DOHH2 (cell line): Measurements from ENCODE around the gene GPR132.

ENCODE experiments used
- H3F3A ChIP-seq: fragments of 200-600 bp; sonication (generic), shearing (Covaris generic); 2 replicates; pipeline ENCODE4 v1.6.0; 2016; ENCODE audit warnings: antibody characterized with exemption, mild to moderate bottlenecking; ENCODE audit not compliant: control insufficient read depth, insufficient read depth
- H3K27ac ChIP-seq: fragments of 200-600 bp; sonication (generic); 2 replicates; pipeline ENCODE4 v1.5.1; 2014; ENCODE audit warnings: low read depth, mild to moderate bottlenecking, low read length, moderate library complexity
- H3K27me3 ChIP-seq: fragments of 200-600 bp; sonication (generic); 2 replicates; pipeline ENCODE4 v1.6.1; 2014; ENCODE audit warnings: mild to moderate bottlenecking, low read length, mixed read lengths; ENCODE audit not compliant: control insufficient read depth
- H3K36me3 ChIP-seq: fragments of 200-600 bp; sonication (generic); 2 replicates; pipeline ENCODE4 v1.6.1; 2014; ENCODE audit warnings: mild to moderate bottlenecking, low read length, moderate library complexity, mixed read lengths; ENCODE audit not compliant: control insufficient read depth
- H3K4me1 ChIP-seq: fragments of 200-600 bp; sonication (generic); 2 replicates; pipeline ENCODE4 v1.6.1; 2014; ENCODE audit warnings: mild to moderate bottlenecking, low read length, mixed read lengths; ENCODE audit not compliant: control insufficient read depth
- H3K4me2 ChIP-seq: fragments of 200-600 bp; sonication (generic); 2 replicates; pipeline ENCODE4 v1.6.0; 2014; ENCODE audit warnings: mild to moderate bottlenecking, low read length, moderate library complexity
- H3K4me3 ChIP-seq: fragments of 200-600 bp; sonication (generic); 2 replicates; pipeline ENCODE4 v1.5.1; 2014; ENCODE audit warnings: mild to moderate bottlenecking, low read length, mixed read lengths
- H3K79me2 ChIP-seq: fragments of 200-600 bp; sonication (generic); 2 replicates; pipeline ENCODE4 v1.6.1; 2014; ENCODE audit warnings: mild to moderate bottlenecking, low read length, mixed read lengths; ENCODE audit not compliant: control insufficient read depth
- H3K9me2 ChIP-seq: fragments of 200-600 bp; sonication (generic); replicated peaks from 2 replicates; pipeline ENCODE4 v1.6.1; 2014; ENCODE audit warnings: mild to moderate bottlenecking, low read length, mixed read lengths; ENCODE audit not compliant: control insufficient read depth
- H3K9me3 ChIP-seq: fragments of 200-600 bp; sonication (generic); 2 replicates; pipeline ENCODE4 v1.6.1; 2014; ENCODE audit warnings: antibody characterized with exemption, low read length, mixed read lengths; ENCODE audit not compliant: control insufficient read depth, insufficient read depth
- H4K20me1 ChIP-seq: fragments of 200-600 bp; sonication (generic); 2 replicates; pipeline ENCODE4 v1.6.0; 2014; ENCODE audit warnings: low read depth, mild to moderate bottlenecking, antibody characterized with exemption, low read length, moderate library complexity; ENCODE audit not compliant: control insufficient read depth, insufficient read depth
- EZH2phosphoT487 ChIP-seq: fragments of 200-600 bp; sonication (generic); IDR thresholded peaks from 2 replicates; pipeline ENCODE4 v1.6.1; 2017; ENCODE audit warnings: borderline replicate concordance, mild to moderate bottlenecking, antibody characterized with exemption, low read length, moderate library complexity, mixed read lengths
- TF ChIP-seq, protein P1 (sequence below): fragments of 200-600 bp; sonication (generic); IDR thresholded peaks from one replicate; pipeline ENCODE4 v1.5.1; 2014; ENCODE audit warnings: antibody characterized with exemption, mild to moderate bottlenecking, low read depth, low read length; ENCODE audit not compliant: poor library complexity, severe bottlenecking

GPR132 gene

DNA sequence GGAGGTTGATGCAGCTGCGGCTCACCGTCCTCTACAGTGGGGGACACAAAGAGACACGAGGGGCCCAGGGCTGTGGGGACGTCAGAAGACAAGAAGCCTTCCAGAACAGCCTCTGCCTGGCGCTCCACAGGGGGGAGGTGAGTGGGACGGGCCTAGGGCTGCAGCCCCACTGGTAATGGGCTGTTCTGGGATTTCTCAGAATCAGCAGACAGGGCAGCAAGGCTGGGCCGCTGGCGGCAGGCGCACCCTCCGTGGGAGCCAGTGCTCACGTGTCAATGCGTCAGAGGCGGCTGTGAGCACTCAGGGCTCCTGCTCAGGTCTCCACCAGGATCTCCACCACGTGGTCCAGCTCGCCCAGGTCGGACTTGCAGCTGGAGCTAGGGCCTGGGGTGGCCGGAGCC, 54.3 kb downstream of the GPR132 start:
- Histone ChIP-seq H3K79me2 (peaks cover 83% of the 10 kb centered on the region), H3K27me3 (no peaks in the 10 kb centered on the region), H3K27ac (no peak overlapping the region), H3F3A (no peaks in the 10 kb centered on the region), H3K4me2 (no peak overlapping the region), H4K20me1 (peaks cover 49% of the 10 kb centered on the region), H3K36me3 (peaks cover 94% of the 10 kb centered on the region), H3K4me1 (peaks cover 25% of the 10 kb centered on the region), H3K9me2 (no peaks in the 10 kb centered on the region), H3K4me3 (no peak overlapping the region), H3K9me3 (no peaks in the 10 kb centered on the region)
- TF ChIP-seq EZH2phosphoT487 = no peak
- TF ChIP-seq, protein P1, sequence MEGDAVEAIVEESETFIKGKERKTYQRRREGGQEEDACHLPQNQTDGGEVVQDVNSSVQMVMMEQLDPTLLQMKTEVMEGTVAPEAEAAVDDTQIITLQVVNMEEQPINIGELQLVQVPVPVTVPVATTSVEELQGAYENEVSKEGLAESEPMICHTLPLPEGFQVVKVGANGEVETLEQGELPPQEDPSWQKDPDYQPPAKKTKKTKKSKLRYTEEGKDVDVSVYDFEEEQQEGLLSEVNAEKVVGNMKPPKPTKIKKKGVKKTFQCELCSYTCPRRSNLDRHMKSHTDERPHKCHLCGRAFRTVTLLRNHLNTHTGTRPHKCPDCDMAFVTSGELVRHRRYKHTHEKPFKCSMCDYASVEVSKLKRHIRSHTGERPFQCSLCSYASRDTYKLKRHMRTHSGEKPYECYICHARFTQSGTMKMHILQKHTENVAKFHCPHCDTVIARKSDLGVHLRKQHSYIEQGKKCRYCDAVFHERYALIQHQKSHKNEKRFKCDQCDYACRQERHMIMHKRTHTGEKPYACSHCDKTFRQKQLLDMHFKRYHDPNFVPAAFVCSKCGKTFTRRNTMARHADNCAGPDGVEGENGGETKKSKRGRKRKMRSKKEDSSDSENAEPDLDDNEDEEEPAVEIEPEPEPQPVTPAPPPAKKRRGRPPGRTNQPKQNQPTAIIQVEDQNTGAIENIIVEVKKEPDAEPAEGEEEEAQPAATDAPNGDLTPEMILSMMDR = no peak

DNA sequence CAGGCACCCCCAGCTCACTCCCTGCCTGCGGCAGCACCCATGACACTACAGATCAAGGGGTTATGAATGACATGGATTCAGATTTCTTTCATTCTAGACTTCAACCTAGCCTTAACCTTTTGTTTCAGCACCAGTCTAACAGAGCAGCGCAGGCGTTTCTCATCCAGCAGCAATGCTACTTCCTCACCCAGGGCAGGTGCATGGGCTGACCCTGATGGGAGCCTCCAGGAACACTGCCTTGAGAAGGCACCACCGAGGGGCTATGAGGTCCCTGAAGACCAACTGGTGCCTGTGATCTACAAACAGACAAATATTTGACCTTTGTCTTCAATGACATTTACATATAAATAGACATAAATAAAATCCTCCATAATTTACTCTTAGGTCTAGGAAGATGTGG, 55.1 kb downstream of the GPR132 start:
- Histone ChIP-seq H3K4me1 (peaks cover 19% of the 10 kb centered on the region), H3K27me3 (no peaks in the 10 kb centered on the region), H4K20me1 (peaks cover 42% of the 10 kb centered on the region; the same call in 1 of the 2 replicates), H3K4me2 (no peak overlapping the region), H3F3A (no peaks in the 10 kb centered on the region), H3K9me2 (no peaks in the 10 kb centered on the region), H3K9me3 (no peaks in the 10 kb centered on the region), H3K79me2 (peaks cover 75% of the 10 kb centered on the region), H3K27ac (no peak overlapping the region), H3K36me3 (peaks cover 87% of the 10 kb centered on the region), H3K4me3 (no peak overlapping the region)
- TF ChIP-seq, protein P1 = no peak
- TF ChIP-seq EZH2phosphoT487 = no peak

- Histone ChIP-seq H3K9me3 (no peaks in the 10 kb centered on the region), H3K27ac (no peak overlapping the region), H3K36me3 (peaks cover 63% of the 10 kb centered on the region), H3K79me2 (peaks cover 51% of the 10 kb centered on the region), H3K27me3 (no peaks in the 10 kb centered on the region), H3K4me3 (no peak overlapping the region), H4K20me1 (peaks cover 23% of the 10 kb centered on the region; the same call in 1 of the 2 replicates), H3K4me1 (no peaks in the 10 kb centered on the region), H3K9me2 (no peaks in the 10 kb centered on the region), H3F3A (no peaks in the 10 kb centered on the region), H3K4me2 (no peak overlapping the region)
- no peak for TF ChIP-seq EZH2phosphoT487
- TF ChIP-seq, protein P1 = no peak
Measured at GRCh38 chr14:105007593-105008264, 57.5 kb downstream of the GPR132 start.
